CD14-positive monocyte (primary cell): ENCODE results near the gene ADAMTSL1. TPM values are rescaled to one million over a fixed set of nuclear protein-coding genes. Genes with fewer than 3 reads are reported as not detected.

ENCODE experiments used
- DNase-seq, 3 donors: peaks; one replicate each; pipeline ENCODE4 v3.0.0-alpha.2; 2011 to 2022
- H2AFZ ChIP-seq: 2 replicates; pipeline ENCODE4 v1.6.0; 2012; ENCODE audit warnings: mild to moderate bottlenecking, low read depth, low read length, inconsistent platforms; ENCODE audit not compliant: insufficient read depth, poor library complexity, severe bottlenecking
- H3K27ac ChIP-seq, 2 donors: 1 replicate in 1 of 2; 2 replicates in 1 of 2; pipeline ENCODE4 v1.5.1; 2012 to 2013; ENCODE audit warnings: low read length in 2 of 2, control low read depth in 1 of 2, inconsistent platforms in 1 of 2, low read depth in 1 of 2, mild to moderate bottlenecking in 1 of 2
- H3K27me3 ChIP-seq, 2 donors: one replicate each; pipeline versions ENCODE4 v1.6.0 to v1.6.1; 2011 to 2013; ENCODE audit warnings: low read length in 2 of 2; ENCODE audit not compliant: control insufficient read depth in 2 of 2, insufficient read depth in 2 of 2
- H3K36me3 ChIP-seq, 2 donors: replicated peaks in 1 of 2; 1 replicate in 1 of 2; 2 replicates in 1 of 2; pipeline versions ENCODE4 v1.5.1 to v1.6.1; 2012 to 2013; ENCODE audit warnings: low read length in 2 of 2, control low read depth in 1 of 2, inconsistent platforms in 1 of 2, mild to moderate bottlenecking in 1 of 2; ENCODE audit not compliant: insufficient read depth in 2 of 2, control insufficient read depth in 1 of 2
- H3K4me1 ChIP-seq, 2 donors: 1 replicate in 1 of 2; 2 replicates in 1 of 2; pipeline versions ENCODE4 v1.5.1 to v1.6.1; 2012 to 2013; ENCODE audit warnings: low read length in 2 of 2, control low read depth in 1 of 2, inconsistent platforms in 1 of 2, mild to moderate bottlenecking in 1 of 2, moderate library complexity in 1 of 2; ENCODE audit not compliant: insufficient read depth in 2 of 2, control insufficient read depth in 1 of 2
- H3K4me2 ChIP-seq: replicated peaks from 2 replicates; pipeline ENCODE3; 2012; ENCODE audit warnings: low read length, moderate library complexity, mild to moderate bottlenecking; ENCODE audit not compliant: poor library complexity, severe bottlenecking; ENCODE audit errors: extremely low read depth
- H3K4me3 ChIP-seq, 3 experiments: fragments of 200-600 bp in 1 of 3; sonication (generic) in 1 of 3; replicated peaks in 1 of 3; 1 replicate in 2 of 3; 2 replicates in 1 of 3; pipeline ENCODE4 v1.5.1; 2011 to 2013; ENCODE audit warnings: low read length in 3 of 3, mild to moderate bottlenecking in 3 of 3, control low read depth in 2 of 3, low read depth in 2 of 3, inconsistent platforms in 1 of 3, moderate library complexity in 1 of 3
- H3K79me2 ChIP-seq: 2 replicates; pipeline ENCODE4 v1.6.0; 2012; ENCODE audit warnings: mild to moderate bottlenecking, control low read depth, inconsistent platforms, low read length, moderate library complexity; ENCODE audit not compliant: insufficient read depth
- H3K9ac ChIP-seq: 2 replicates; pipeline ENCODE4 v1.6.0; 2017; ENCODE audit warnings: low read length, mild to moderate bottlenecking; ENCODE audit not compliant: insufficient read depth, poor library complexity, severe bottlenecking
- H3K9me3 ChIP-seq, 2 donors: replicated peaks in 1 of 2; 1 replicate in 1 of 2; 2 replicates in 1 of 2; pipeline versions ENCODE4 v1.5.1 to v1.6.1; 2012 to 2013; ENCODE audit warnings: low read length in 2 of 2, control low read depth in 1 of 2; ENCODE audit not compliant: control insufficient read depth in 1 of 2, insufficient read depth in 1 of 2
- H4K20me1 ChIP-seq: 2 replicates; pipeline ENCODE4 v1.6.0; 2012; ENCODE audit warnings: mild to moderate bottlenecking, low read length, control low read depth, moderate library complexity; ENCODE audit not compliant: insufficient read depth
- H3K27ac Mint-ChIP-seq, 7 donors: one replicate each; pipeline ENCODE4 v1.8.0; 2020; ENCODE audit warnings: mild to moderate bottlenecking in 7 of 7, mixed read lengths in 7 of 7, moderate library complexity in 6 of 7, inconsistent platforms in 2 of 7
- H3K27me3 Mint-ChIP-seq, 3 donors: one replicate each; pipeline ENCODE4 v1.8.0; 2021 to 2022; ENCODE audit warnings: low read depth in 3 of 3, mild to moderate bottlenecking in 3 of 3, mixed read lengths in 3 of 3, moderate library complexity in 3 of 3, inconsistent platforms in 1 of 3
- H3K36me3 Mint-ChIP-seq, 2 donors: one replicate each; pipeline ENCODE4 v1.8.0; 2020; ENCODE audit warnings: mixed read lengths in 2 of 2, inconsistent platforms in 1 of 2, mild to moderate bottlenecking in 1 of 2
- H3K4me1 Mint-ChIP-seq: one replicate; pipeline ENCODE4 v1.8.0; 2020; ENCODE audit warnings: mild to moderate bottlenecking, mixed read lengths
- H3K4me3 Mint-ChIP-seq, 2 donors: one replicate each; pipeline ENCODE4 v1.8.0; 2020; ENCODE audit warnings: mild to moderate bottlenecking in 2 of 2, mixed read lengths in 2 of 2, moderate library complexity in 1 of 2
- H3K9me3 Mint-ChIP-seq, 7 donors: one replicate each; pipeline ENCODE4 v1.8.0; 2020 to 2022; ENCODE audit warnings: mixed read lengths in 7 of 7, mild to moderate bottlenecking in 6 of 7, moderate library complexity in 6 of 7, inconsistent platforms in 2 of 7
- WGBS: methylation state at CpG from one replicate; pipeline ENCODE4 v1.1.5; 2013; ENCODE audit warnings: missing lambda C conversion rate; ENCODE audit not compliant: insufficient coverage; 5-methylcytosine and 5-hydroxymethylcytosine counted together
- intact Hi-C, 2 donors: fragments of 100-400 bp; cut with micrococcal nuclease; formaldehyde crosslinking; loops; one replicate each; pipeline versions ENCODE4 v1.15.0 to v1.15.1; 2023
- polyA plus RNA-seq, 3 donors: library from polyadenylated mRNA; depleted of rRNA in 1 of 3; unstranded in 2 of 3; stranded (reverse) in 1 of 3; fragments of 300-500 nt in 2 of 3; fragments of >200 nt in 1 of 3; fragmentation: Illumina TruSeq in 2 of 3; gene quantifications; 1 replicate in 2 of 3; 2 replicates in 1 of 3; pipeline ENCODE4 v1.2.3, GENCODE V29; 2012 to 2021
- TF ChIP-seq, protein P1 (sequence below): fragments of 200-600 bp; IDR thresholded peaks from one replicate; pipeline ENCODE4 v1.8.0; 2022; ENCODE audit warnings: antibody characterized with exemption, mild to moderate bottlenecking

The ADAMTSL1 gene
- polyA plus RNA-seq, 3 donors, result not detected

- Mint-ChIP-seq H3K9me3 (peaks cover 0 to 5% (median 2%) of the 10 kb centered on the region in 7 donors), H3K27ac (no peak overlapping the region), H3K4me3 (no peak overlapping the region), H3K27me3 (peaks cover 3 to 5% (median 4%) of the 10 kb centered on the region in 3 donors), H3K36me3 (no peaks in the 10 kb centered on the region), H3K4me1 (no peaks in the 10 kb centered on the region)
- no peak for DNase-seq
- no peak overlapping the region for H2AFZ ChIP-seq
- H3K79me2 ChIP-seq, result no peaks in the 10 kb centered on the region
- TF ChIP-seq, protein P1, sequence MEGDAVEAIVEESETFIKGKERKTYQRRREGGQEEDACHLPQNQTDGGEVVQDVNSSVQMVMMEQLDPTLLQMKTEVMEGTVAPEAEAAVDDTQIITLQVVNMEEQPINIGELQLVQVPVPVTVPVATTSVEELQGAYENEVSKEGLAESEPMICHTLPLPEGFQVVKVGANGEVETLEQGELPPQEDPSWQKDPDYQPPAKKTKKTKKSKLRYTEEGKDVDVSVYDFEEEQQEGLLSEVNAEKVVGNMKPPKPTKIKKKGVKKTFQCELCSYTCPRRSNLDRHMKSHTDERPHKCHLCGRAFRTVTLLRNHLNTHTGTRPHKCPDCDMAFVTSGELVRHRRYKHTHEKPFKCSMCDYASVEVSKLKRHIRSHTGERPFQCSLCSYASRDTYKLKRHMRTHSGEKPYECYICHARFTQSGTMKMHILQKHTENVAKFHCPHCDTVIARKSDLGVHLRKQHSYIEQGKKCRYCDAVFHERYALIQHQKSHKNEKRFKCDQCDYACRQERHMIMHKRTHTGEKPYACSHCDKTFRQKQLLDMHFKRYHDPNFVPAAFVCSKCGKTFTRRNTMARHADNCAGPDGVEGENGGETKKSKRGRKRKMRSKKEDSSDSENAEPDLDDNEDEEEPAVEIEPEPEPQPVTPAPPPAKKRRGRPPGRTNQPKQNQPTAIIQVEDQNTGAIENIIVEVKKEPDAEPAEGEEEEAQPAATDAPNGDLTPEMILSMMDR, result no peak
- H3K9ac ChIP-seq, result no peak overlapping the region
- H3K4me3 ChIP-seq, result no peak overlapping the region
- intact Hi-C loops, result no loop called here
- H3K36me3 ChIP-seq, result no peaks in the 10 kb centered on the region
- H4K20me1 ChIP-seq, result no peaks in the 10 kb centered on the region
- H3K4me2 ChIP-seq, result no peak overlapping the region
- H3K9me3 ChIP-seq, result peaks cover 0 to 2% of the 10 kb centered on the region in 2 donors
- H3K27me3 ChIP-seq, result no peaks in the 10 kb centered on the region
- H3K27ac ChIP-seq, result no peak overlapping the region
- WGBS, result 97% methylated on average over 5 of the region's 5 CpGs
- H3K4me1 ChIP-seq, result no peaks in the 10 kb centered on the region
Observed at GRCh38 chr9:18939943-18940342, 466.0 kb downstream of the ADAMTSL1 start.

DNA sequence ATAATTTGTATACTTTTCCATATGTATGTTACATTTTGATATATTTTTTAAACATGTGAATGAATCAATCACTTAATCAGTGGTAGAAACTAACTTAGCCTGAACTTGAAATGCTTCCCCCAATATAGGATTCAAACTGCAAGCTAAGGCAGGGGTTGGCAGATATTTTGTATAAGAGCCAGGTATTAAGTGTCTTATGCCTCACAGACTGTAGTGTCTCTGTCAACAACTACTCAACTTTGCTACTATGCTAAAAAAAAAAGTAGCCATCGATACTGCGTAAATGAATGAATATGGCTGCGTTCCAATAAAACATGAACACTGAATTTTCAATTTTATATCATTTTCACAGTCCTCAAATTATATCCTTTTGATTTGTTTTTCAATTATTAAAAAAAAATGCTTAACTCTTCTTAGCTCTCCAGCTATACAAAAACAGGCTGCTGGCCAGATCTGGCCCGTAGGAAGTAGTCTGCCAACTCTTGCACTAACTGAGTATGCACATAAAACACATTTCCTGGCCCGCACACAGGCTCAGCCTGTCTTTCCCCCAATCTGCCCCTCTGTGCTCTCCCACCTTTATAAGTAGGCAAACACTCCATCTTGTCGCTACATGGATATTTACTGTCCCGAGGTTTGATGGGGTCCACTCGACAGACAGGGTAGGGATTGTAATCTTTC, 467.2 kb downstream of the ADAMTSL1 start:
- no peak overlapping the region for H3K27ac Mint-ChIP-seq
- H3K9me3 Mint-ChIP-seq, result peaks cover 0 to 5% (median 2%) of the 10 kb centered on the region in 7 donors
- H3K9me3 ChIP-seq, result no peaks in the 10 kb centered on the region
- H3K79me2 ChIP-seq, result no peaks in the 10 kb centered on the region
- TF ChIP-seq, protein P1, result no peak
- H4K20me1 ChIP-seq, result no peaks in the 10 kb centered on the region
- peaks cover 2 to 6% (median 4%) of the 10 kb centered on the region in 3 donors for H3K27me3 Mint-ChIP-seq
- no peak overlapping the region for H3K27ac ChIP-seq
- no peak overlapping the region for H3K9ac ChIP-seq
- no peak overlapping the region for H2AFZ ChIP-seq
- intact Hi-C loops, result no loop called here
- no peak overlapping the region for H3K4me3 Mint-ChIP-seq
- no peak overlapping the region for H3K4me3 ChIP-seq
- H3K36me3 ChIP-seq, result no peaks in the 10 kb centered on the region
- WGBS, result 93% methylated on average over 5 of the region's 8 CpGs
- no peaks in the 10 kb centered on the region for H3K4me1 ChIP-seq
- H3K4me1 Mint-ChIP-seq, result no peaks in the 10 kb centered on the region
- no peak for DNase-seq
- no peaks in the 10 kb centered on the region for H3K27me3 ChIP-seq
- H3K4me2 ChIP-seq, result no peak overlapping the region
- H3K36me3 Mint-ChIP-seq, result no peaks in the 10 kb centered on the region
